Esophagus squamous epithelium (tissue), 5 donors: ENCODE measurements around the gene FRK. TPM values are rescaled to one million over a fixed set of nuclear protein-coding genes. Genes with fewer than 3 reads are reported as not detected.

Experiments used
- DNase-seq: peaks from one replicate; lab custom pipeline; 2025; lab: John Stamatoyannopoulos, UW
- H3K27ac ChIP-seq, 4 donors: fragments of 200-600 bp; sonication (generic); one replicate each; pipeline ENCODE4 v1.5.1; 2016 to 2019; ENCODE audit warnings: mild to moderate bottlenecking in 1 of 4
- H3K27me3 ChIP-seq, 4 donors: fragments of 200-600 bp; sonication (generic); 1 replicate in 3 of 4; 2 replicates in 1 of 4; pipeline versions ENCODE4 v1.5.1 to v1.6.0; 2017 to 2021; ENCODE audit warnings: antibody characterized with exemption in 1 of 4
- H3K36me3 ChIP-seq, 3 donors: fragments of 200-600 bp; sonication (generic); one replicate each; pipeline ENCODE4 v1.5.1; 2016 to 2019
- H3K4me1 ChIP-seq, 3 donors: fragments of 200-600 bp; sonication (generic); one replicate each; pipeline ENCODE4 v1.5.1; 2017 to 2019
- H3K4me3 ChIP-seq, 4 donors: fragments of 200-600 bp; sonication (generic); 1 replicate in 3 of 4; 2 replicates in 1 of 4; pipeline ENCODE4 v1.5.1; 2016 to 2019; ENCODE audit warnings: mild to moderate bottlenecking in 2 of 4, moderate library complexity in 1 of 4
- H3K9me3 ChIP-seq, 3 donors: fragments of 200-600 bp; sonication (generic); one replicate each; pipeline ENCODE4 v1.5.1; 2016 to 2019
- CTCF ChIP-seq, 6 experiments: fragments of 450-650 bp in 4 of 6; fragments of 200-600 bp in 2 of 6; sonication (generic) in 2 of 6; IDR thresholded peaks; one replicate each; pipeline ENCODE4 v1.5.1; 2016 to 2019; ENCODE audit warnings: antibody characterized with exemption in 6 of 6, mild to moderate bottlenecking in 4 of 6, moderate library complexity in 4 of 6
- POLR2A ChIP-seq, 4 donors: fragments of 450-650 bp; IDR thresholded peaks; one replicate each; pipeline ENCODE4 v1.6.1; 2017; ENCODE audit warnings: antibody characterized with exemption in 4 of 4, mild to moderate bottlenecking in 4 of 4, moderate library complexity in 3 of 4
- WGBS, 2 donors: methylation state at CpG; one replicate each; pipeline ENCODE4 v1.1.5; 2018; 5-methylcytosine and 5-hydroxymethylcytosine counted together
- intact Hi-C: fragments of 100-400 bp; cut with DNase I; formaldehyde crosslinking; loops from one replicate; pipeline ENCODE4 v1.15.0; 2022
- total RNA-seq, 4 donors: library from RNA; depleted of rRNA; stranded (reverse); fragments of >200 nt; gene quantifications; one replicate each; pipeline ENCODE4 v1.1.0, GENCODE V29; 2016
- donor health status: DM: yes; HTN: yes; CAD: no.

Gene FRK
- total RNA-seq, 4 donors from 2014 or later = 5.0 to 12.1 (median 10.0) TPM

DNA sequence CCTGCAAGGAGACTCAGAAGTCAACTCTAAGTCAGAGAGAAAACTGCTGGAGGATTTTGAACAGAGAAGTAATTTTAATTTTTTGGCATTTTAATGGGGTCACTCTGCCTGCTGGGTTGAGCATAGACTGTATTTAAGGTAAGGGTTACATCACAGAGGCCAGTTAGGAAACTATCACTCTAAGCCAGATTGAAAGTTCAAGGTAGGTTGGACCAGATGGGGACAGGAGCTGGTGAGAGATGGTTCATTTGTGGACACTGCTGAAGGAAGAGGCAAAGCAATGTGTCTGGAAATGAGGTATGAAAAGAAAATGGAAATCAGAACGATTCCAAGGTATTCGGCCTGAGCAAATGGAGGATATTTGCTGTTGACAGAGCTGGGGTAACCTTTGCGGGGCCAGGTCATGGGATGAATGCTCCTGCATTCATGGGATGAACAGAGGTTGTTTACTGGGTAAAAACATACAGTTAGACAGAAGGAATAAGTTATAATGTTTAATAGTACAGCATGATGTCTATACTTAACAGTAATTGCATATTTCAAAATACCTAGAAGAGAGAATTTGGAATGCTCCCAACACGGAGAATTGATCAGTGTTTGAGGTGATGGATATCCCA lies 26.9 kb downstream of the FRK start:
- Histone ChIP-seq H3K9me3 (no peaks in the 10 kb centered on the region), H3K27ac (peak overlapping the region in 1 of 4 donors; percentile 18), H3K4me1 (peaks cover 0 to 63% (median 8%) of the 10 kb centered on the region in 3 donors), H3K4me3 (no peak overlapping the region), H3K36me3 (no peaks in the 10 kb centered on the region), H3K27me3 (no peaks in the 10 kb centered on the region)
- no peak for DNase-seq
- 63 to 85% methylated on average over 4 of the region's 4 CpGs for WGBS, 2 donors
- TF ChIP-seq POLR2A (IDR thresholded peaks at IDR 0.05) (no peak), CTCF (IDR thresholded peaks at IDR 0.05) (no peak)
- intact Hi-C loops = no loop called here

DNA sequence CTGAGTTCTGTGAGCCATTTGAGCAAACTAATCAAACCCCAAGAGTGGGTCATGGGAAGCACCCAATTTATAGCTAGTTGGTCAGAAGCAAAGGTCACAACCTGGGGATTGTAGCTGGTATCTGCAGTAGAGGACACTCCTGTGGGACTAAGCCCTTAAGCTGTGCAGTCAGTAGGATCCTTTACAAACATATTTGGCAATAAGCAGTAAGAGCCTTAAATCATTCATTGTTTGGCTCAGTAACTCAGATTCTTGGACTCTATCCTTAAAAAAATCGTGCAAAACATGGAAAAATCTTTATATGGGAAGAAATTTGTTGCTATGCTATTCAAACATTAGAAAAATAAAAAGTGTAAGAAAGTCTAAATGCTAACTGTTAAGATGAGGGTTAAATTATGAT lies 29.9 kb downstream of the FRK start:
- intact Hi-C loops = no loop called here
- TF ChIP-seq CTCF (IDR thresholded peaks at IDR 0.05) = no peak
- TF ChIP-seq POLR2A (IDR thresholded peaks at IDR 0.05) = no peak
- peaks cover 0 to 38% (median 6%) of the 10 kb centered on the region in 3 donors for H3K4me1 ChIP-seq
- no peak overlapping the region for H3K27ac ChIP-seq
- 13 to 31% methylated on average over 1 of the region's 1 CpG for WGBS, 2 donors
- H3K9me3 ChIP-seq = no peaks in the 10 kb centered on the region
- no peaks in the 10 kb centered on the region for H3K36me3 ChIP-seq
- no peak overlapping the region for H3K4me3 ChIP-seq
- DNase-seq = no peak
- H3K27me3 ChIP-seq = no peaks in the 10 kb centered on the region

- H3K4me1 ChIP-seq = peaks cover 0 to 26% (median 3%) of the 10 kb centered on the region in 3 donors
- H3K4me3 ChIP-seq = no peak overlapping the region
- H3K36me3 ChIP-seq = no peaks in the 10 kb centered on the region
- no peak overlapping the region for H3K27ac ChIP-seq
- intact Hi-C loops = no loop called here
- H3K9me3 ChIP-seq = no peaks in the 10 kb centered on the region
- TF ChIP-seq CTCF (IDR thresholded peaks at IDR 0.05) (no peak), POLR2A (IDR thresholded peaks at IDR 0.05) (no peak)
- H3K27me3 ChIP-seq = no peaks in the 10 kb centered on the region
- WGBS, 2 donors = 30 to 35% methylated on average over 1 of the region's 1 CpG
- DNase-seq = no peak
Measured at GRCh38 chr6:116029535-116029934, 31.2 kb downstream of the FRK start.

DNA sequence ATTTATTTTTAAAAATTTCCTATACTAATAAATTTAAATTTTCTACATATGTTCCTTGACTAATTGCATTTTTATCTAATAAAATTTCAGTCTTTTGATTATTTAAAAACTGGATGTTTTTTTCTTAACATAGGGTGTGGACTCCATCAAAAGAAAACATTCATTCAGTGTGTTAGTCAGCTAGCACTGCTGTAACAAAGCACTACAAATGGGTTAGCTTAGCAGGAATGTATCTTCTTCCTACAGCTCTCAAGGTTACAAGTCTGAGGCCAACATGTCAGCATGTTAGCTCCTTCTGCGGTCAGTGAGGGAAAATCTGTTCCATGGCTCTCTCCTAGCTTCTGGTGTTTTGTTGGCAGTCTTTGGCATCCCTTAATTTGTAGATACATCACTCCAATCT lies 32.5 kb downstream of the FRK start:
- DNase-seq = no peak
- Histone ChIP-seq H3K27me3 (no peaks in the 10 kb centered on the region), H3K9me3 (no peaks in the 10 kb centered on the region), H3K4me1 (peaks cover 0 to 14% (median 3%) of the 10 kb centered on the region in 3 donors), H3K36me3 (no peaks in the 10 kb centered on the region), H3K27ac (no peak overlapping the region), H3K4me3 (no peak overlapping the region)
- intact Hi-C loops = no loop called here
- WGBS, 2 donors = 88 to 92% methylated on average over 1 of the region's 1 CpG
- TF ChIP-seq CTCF (IDR thresholded peaks at IDR 0.05) (no peak), POLR2A (IDR thresholded peaks at IDR 0.05) (no peak)

DNA sequence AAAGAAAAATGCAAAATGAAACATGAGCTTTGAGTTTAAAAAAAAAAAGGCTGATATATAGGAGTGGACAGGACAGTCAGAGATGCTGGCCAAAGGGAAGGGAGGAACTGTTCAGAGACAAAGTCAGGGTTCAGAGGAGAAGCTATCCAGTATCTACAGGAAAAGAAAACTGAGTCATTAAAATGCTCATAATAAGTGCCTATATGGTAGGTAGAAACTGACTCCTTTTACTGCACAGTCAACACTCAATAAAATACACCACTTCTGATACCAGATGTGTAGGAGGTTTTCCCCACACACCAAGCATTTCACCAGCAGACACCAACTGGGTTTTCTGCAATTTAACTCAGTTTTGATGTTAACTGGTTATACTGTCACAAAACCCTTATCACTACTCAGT lies 32.9 kb downstream of the FRK start:
- no peak for DNase-seq

More for the DNA sequence above, 32.9 kb downstream of the FRK start:
- H3K4me3 ChIP-seq = no peak overlapping the region
- intact Hi-C loops = no loop called here
- H3K9me3 ChIP-seq = no peaks in the 10 kb centered on the region
- no peaks in the 10 kb centered on the region for H3K36me3 ChIP-seq
- H3K4me1 ChIP-seq = peaks cover 0 to 14% (median 3%) of the 10 kb centered on the region in 3 donors
- H3K27ac ChIP-seq = no peak overlapping the region
- no peaks in the 10 kb centered on the region for H3K27me3 ChIP-seq
- TF ChIP-seq POLR2A (IDR thresholded peaks at IDR 0.05) (no peak), CTCF (IDR thresholded peaks at IDR 0.05) (no peak)
